Activated naive CD4-positive, alpha-beta T cell treated with anti-CD3 and anti-CD28 coated beads, Interleukin-2, amount 10 ng/mL, durations not matched to agents 5 hours and 36 hours (primary cell): ENCODE measurements around the gene APOBR. TPM values are rescaled to one million over a fixed set of nuclear protein-coding genes. Genes with fewer than 3 reads are reported as not detected.

ENCODE experiments used
- total RNA-seq, 2 experiments: library from RNA; stranded (reverse); gene quantifications; one replicate each; pipeline ENCODE4 v1.2.3, GENCODE V29; 2021

The APOBR gene, protein sequence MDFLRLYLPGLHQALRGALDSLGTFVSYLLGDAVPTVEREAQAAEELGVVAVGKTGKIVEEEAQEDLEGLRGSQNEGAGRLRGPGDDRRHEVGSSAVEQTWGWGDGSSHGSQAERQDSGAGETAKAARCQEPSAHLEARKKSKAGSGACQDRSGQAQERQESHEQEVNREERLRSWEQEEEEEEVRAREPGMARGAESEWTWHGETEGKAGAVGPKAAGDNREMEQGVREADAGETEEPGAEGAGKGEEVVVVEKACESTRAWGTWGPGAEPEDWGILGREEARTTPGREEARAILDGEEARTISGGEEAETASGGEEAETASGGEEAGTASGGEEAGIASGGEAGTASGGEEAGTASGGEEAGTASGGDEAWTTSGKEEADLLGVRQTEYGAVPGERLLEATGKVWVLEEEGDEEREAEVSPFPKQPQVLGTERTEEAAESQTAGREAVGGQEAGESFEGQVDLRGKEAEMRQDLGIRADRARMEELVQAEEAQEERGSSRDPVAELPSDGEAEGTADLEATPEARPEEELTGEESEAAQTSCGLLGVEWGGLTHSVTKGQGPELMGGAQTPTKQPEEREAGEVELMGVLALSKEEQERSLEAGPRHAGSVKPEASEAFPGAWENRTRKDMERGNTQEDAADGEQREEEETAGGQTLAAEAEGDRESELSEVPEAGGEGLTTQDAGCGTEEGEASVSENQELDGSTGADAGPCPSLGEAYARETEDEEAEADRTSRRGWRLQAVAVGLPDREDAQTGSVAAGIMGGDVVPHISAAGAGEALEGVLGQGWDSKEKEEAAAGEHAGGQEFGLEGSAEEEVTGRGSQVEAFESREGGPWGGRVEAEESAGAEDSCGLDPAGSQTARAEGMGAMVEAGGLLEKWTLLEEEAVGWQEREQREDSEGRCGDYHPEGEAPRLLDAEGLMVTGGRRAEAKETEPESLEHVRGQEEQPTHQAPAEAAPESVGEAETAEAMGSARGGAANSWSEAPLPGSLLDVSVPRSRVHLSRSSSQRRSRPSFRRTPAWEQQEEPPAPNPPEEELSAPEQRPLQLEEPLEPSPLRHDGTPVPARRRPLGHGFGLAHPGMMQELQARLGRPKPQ
- total RNA-seq: 10 to 100 TPM; 19.7 to 20.3 TPM

GRCh38 chr16:28494121-28494851 lies at the start of gene APOBR:
APOBR (plus strand) TSS chr16:28494643; CDS start chr16:28494682, 39 bp downstream.

DNA sequence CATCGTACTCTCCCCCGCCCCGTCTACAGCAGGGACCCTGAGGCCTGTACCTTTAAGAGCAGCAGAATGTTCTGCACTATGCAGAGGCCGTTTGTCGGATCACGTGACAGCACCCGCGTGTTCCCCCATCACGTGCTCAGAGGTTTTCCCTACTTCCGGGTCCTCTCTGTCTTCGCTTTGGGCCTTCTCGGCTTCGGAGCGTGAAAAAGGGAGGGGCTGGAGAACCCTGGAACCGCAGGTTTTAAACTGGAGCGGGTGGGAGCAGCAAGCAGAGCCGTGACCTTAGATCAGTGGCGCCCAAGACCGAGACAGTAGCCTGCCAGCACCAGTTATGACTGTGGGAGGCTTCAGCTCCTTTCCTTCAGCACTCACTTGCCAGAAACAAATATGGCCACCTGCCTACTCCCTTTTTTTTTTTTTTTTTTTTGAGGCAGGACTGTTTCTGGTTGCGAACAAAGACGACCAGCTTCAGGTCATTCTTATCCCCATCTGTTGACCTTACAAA lies 2.4 kb upstream of the APOBR start, which contains the start of gene CLN3:
Gene CLN3 (minus strand): TSS at position 105 of the 505 bp plus-strand sequence. CDS start 315 bp downstream, outside the sequence.

DNA sequence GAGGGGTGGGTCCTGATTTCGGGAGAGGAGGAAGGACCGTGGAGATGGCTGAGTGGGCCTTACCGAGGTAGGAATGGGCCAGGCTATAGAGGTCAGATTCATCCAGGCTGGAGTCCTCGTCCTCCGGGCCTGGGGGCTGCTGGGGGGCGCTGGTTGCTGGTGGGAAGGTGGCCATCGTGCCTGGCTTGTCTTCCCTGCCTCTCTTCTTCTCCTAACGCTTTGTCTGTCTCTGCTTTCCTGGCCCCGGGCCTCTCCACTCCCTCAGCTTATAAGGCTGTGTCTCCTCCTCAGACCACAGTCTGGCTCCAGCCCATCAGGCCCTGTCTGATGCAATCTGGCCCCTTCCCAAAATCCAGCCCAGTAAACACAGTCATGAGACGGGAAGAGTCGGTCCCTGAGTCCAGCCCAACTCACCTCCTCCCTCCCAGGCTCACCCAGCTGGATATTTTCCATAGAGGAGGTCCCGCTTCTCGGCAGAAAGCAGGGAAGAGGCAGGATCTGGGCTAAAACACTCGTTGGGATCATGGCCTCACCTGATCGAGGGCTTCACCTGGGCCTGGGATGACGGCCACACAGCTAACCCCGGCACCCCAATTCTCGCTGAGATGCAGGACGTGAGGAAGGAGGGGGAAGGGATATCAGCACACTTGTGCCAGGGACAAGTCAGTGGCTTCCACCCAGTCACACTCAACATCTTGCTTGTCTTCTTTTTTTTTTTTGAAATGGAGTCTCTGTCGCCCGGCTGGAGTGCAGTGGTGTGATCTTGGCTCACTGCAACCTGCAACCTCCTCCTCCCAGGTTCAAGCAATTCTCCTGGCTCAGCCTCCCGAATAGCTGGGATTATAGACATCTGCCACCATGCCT lies 44.5 kb downstream of the APOBR start, which contains the start of gene NUPR1:
Gene NUPR1 (minus strand): TSS at position 242 of the 864 bp plus-strand sequence. CDS start 67 bp downstream, at position 175.

Other genes with a start within 250 kb of the APOBR start
- 10 to 100 TPM in 1 of 2 experiments, 1 to 10 TPM in 1; 9.3 to 10.0 TPM for gene SBK1, start 202.1 kb upstream of the APOBR start, total RNA-seq
- 1 to 10 TPM; 2.8 to 2.9 TPM for gene NPIPB6, start 131.1 kb upstream of the APOBR start, total RNA-seq
- 10 to 100 TPM; 28.3 to 33.7 TPM for gene EIF3CL, start 90.8 kb upstream of the APOBR start, total RNA-seq
- under 1 TPM; 0.26 to 0.38 TPM for gene NPIPB7, start 22.3 kb upstream of the APOBR start, total RNA-seq
- gene CLN3, start 2.6 kb upstream of the APOBR start, total RNA-seq: 10 to 100 TPM; 45.7 to 49.9 TPM
- not detected for gene IL27, start 12.2 kb downstream of the APOBR start, total RNA-seq
- gene NUPR1, start 44.3 kb downstream of the APOBR start, total RNA-seq: not detected
- gene SGF29, start 59.3 kb downstream of the APOBR start, total RNA-seq: 10 to 100 TPM; 39.0 to 42.7 TPM
- under 1 TPM; 0.36 to 0.38 TPM for gene SULT1A2, start 102.4 kb downstream of the APOBR start, total RNA-seq
- gene SULT1A1, start 115.4 kb downstream of the APOBR start, total RNA-seq: 10 to 100 TPM; 13.2 to 14.7 TPM
- not detected for gene NPIPB8, start 143.4 kb downstream of the APOBR start, total RNA-seq
- gene EIF3C, start 216.8 kb downstream of the APOBR start, total RNA-seq: 100 to 1,000 TPM; 514 to 536 TPM